HFF-Myc (cell line): ENCODE data around the gene CHN2.
A peak's percentile ranks its signal among the peaks of the same experiment; 100 is the strongest.

Experiments
- DNase-seq: peaks from one replicate; pipeline ENCODE4 v3.0.0-alpha.2; 2011; ENCODE audit warnings: low read depth; ENCODE audit errors: extremely low read depth
- H3K4me3 ChIP-seq: replicated peaks from 2 replicates; pipeline ENCODE4 v1.5.1; 2011; ENCODE audit warnings: low read depth, mild to moderate bottlenecking, control low read depth, low read length
- CTCF ChIP-seq: IDR thresholded peaks from 2 replicates; pipeline ENCODE4 v1.5.1; 2012; ENCODE audit warnings: mild to moderate bottlenecking, low read depth, low read length, control low read depth; ENCODE audit errors: missing control alignments

Gene CHN2

GRCh38 chr7:29406366-29406765 is 211.8 kb downstream of the CHN2 start:
- no peak for DNase-seq

GRCh38 chr7:29408841-29409243 is 214.3 kb downstream of the CHN2 start:
- peak; percentile 63 for DNase-seq
- no peak overlapping the region for H3K4me3 ChIP-seq
- TF ChIP-seq CTCF, result peak; percentile 67

More at GRCh38 chr7:29406366-29406765, 211.8 kb downstream of the CHN2 start:
- no peak for TF ChIP-seq CTCF
- H3K4me3 ChIP-seq, result no peak overlapping the region

GRCh38 chr7:29410996-29411395 is 216.4 kb downstream of the CHN2 start:
- DNase-seq, result no peak
- no peak overlapping the region for H3K4me3 ChIP-seq

GRCh38 chr7:29412912-29413311 is 218.3 kb downstream of the CHN2 start:
- no peak for TF ChIP-seq CTCF
- no peak for DNase-seq
- no peak overlapping the region for H3K4me3 ChIP-seq

More at GRCh38 chr7:29410996-29411395, 216.4 kb downstream of the CHN2 start:
- TF ChIP-seq CTCF, result no peak

- TF ChIP-seq CTCF, result no peak
- no peak overlapping the region for H3K4me3 ChIP-seq
- DNase-seq, result no peak
These were observed 219.1 kb downstream of the CHN2 start for GRCh38 chr7:29413626-29414136.

GRCh38 chr7:29414216-29414615 is 219.6 kb downstream of the CHN2 start:
- TF ChIP-seq CTCF, result no peak
- H3K4me3 ChIP-seq, result no peak overlapping the region
- no peak for DNase-seq

GRCh38 chr7:29415215-29415614 is 220.6 kb downstream of the CHN2 start:
- H3K4me3 ChIP-seq, result no peak overlapping the region
- TF ChIP-seq CTCF, result no peak
- DNase-seq, result no peak
